GM06990 (cell line): Measurements from ENCODE around the gene ACOT12.

ENCODE experiments used
- DNase-seq: peaks from one replicate; pipeline ENCODE4 v3.0.0-alpha.2; 2011; ENCODE audit not compliant: insufficient read length; ENCODE audit errors: extremely low read depth
- H3K27me3 ChIP-seq: replicated peaks from 2 replicates; pipeline ENCODE4 v1.6.0; 2011; ENCODE audit warnings: low read length; ENCODE audit not compliant: control insufficient read depth, insufficient read depth
- H3K36me3 ChIP-seq: 2 replicates; pipeline ENCODE4 v1.5.1; 2011; ENCODE audit warnings: low read length; ENCODE audit not compliant: control insufficient read depth, insufficient read depth
- H3K4me3 ChIP-seq: replicated peaks from 2 replicates; pipeline ENCODE4 v1.5.1; 2011; ENCODE audit warnings: low read depth, mild to moderate bottlenecking, control low read depth, low read length
- TF ChIP-seq, protein P1 (sequence below): IDR thresholded peaks from 2 replicates; pipeline ENCODE4 v1.5.1; 2011; ENCODE audit warnings: low read length, control low read depth, mild to moderate bottlenecking, inconsistent platforms; ENCODE audit not compliant: insufficient read depth, poor library complexity, severe bottlenecking

ACOT12 gene

DNA sequence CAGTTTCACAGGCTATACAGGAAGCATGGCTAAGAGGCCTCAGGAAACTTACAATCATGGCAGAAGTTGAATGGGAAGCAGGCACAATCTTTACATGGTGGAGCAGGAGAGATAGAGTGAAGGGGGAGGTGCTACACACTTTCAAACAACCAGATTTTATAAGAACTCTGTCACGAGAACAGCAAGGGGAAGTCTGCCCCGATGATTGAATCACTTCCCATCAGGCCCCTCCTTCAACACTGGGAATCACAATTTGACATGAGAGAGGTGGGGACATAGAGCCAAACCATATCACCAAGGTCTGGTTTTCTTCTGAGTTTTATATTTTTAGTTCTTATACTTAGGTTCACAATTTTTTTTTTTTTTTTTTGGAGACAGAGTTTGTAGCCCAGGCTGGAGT is 76.4 kb downstream of the ACOT12 start:
- H3K36me3 ChIP-seq = no peaks in the 10 kb centered on the region
- no peak for DNase-seq
- H3K4me3 ChIP-seq = no peak overlapping the region
- no peaks in the 10 kb centered on the region for H3K27me3 ChIP-seq
- TF ChIP-seq, protein P1, sequence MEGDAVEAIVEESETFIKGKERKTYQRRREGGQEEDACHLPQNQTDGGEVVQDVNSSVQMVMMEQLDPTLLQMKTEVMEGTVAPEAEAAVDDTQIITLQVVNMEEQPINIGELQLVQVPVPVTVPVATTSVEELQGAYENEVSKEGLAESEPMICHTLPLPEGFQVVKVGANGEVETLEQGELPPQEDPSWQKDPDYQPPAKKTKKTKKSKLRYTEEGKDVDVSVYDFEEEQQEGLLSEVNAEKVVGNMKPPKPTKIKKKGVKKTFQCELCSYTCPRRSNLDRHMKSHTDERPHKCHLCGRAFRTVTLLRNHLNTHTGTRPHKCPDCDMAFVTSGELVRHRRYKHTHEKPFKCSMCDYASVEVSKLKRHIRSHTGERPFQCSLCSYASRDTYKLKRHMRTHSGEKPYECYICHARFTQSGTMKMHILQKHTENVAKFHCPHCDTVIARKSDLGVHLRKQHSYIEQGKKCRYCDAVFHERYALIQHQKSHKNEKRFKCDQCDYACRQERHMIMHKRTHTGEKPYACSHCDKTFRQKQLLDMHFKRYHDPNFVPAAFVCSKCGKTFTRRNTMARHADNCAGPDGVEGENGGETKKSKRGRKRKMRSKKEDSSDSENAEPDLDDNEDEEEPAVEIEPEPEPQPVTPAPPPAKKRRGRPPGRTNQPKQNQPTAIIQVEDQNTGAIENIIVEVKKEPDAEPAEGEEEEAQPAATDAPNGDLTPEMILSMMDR = no peak

DNA sequence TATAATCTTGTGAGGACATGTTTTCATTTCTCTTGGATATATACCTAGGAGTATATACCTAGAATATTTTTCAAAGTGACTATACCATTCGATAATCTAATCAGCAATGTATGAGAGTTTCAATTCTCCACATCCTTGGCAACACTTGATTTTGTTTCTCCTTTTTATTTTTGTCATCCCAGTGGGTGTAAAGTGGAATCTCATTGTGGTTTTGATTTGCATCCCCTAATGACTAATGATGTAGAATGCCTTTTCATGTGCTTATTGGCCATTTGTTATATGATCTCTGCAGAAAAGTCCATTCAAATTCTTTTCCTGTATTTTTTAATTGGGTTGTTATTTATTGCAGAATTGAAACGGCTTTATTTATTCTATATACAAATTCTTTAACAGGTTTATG is 77.4 kb downstream of the ACOT12 start:
- Histone ChIP-seq H3K27me3 (no peaks in the 10 kb centered on the region), H3K36me3 (no peaks in the 10 kb centered on the region), H3K4me3 (no peak overlapping the region)
- DNase-seq = no peak
- TF ChIP-seq, protein P1 = no peak

DNA sequence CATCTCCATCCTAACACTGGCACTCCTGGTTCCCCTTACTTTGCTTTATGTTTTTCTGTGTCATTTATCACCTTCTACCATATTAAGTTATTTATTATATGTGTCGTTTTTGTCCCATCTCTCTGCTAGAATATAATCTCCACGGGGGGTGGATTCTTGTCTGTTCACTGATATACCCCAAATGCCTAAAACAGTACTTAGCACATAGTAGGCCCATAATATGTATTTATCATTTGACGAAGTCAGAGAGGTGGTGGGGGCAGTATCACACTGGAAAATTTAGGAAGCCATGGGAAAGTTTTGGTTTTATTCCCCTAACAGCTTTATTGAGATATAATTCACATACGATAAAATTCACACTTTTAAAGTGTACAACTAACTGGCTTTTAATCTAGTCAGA is 78.1 kb downstream of the ACOT12 start:
- Histone ChIP-seq H3K27me3 (no peaks in the 10 kb centered on the region), H3K36me3 (no peaks in the 10 kb centered on the region), H3K4me3 (no peak overlapping the region)
- no peak for DNase-seq
- TF ChIP-seq, protein P1 = no peak

DNA sequence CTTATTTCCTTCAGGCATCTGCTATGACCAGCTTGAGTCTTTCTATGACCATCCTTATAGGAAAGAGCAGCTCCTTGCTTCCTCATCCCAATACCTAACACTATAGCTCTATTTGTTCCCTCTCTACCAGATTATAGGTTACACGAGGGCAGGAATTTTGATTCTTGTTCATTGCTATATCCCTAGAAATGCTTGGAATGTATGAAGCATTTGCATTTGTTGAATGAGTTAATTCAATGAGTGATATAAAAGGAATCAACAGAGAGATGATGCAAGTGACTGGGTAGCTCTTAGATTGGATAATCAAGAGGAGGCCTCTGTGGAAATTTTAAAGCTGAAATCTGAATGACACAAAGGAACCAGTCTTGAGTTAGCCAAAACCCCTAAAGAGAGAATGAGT is 78.6 kb downstream of the ACOT12 start:
- DNase-seq = no peak
- TF ChIP-seq, protein P1 = no peak
- Histone ChIP-seq H3K36me3 (no peaks in the 10 kb centered on the region), H3K27me3 (no peaks in the 10 kb centered on the region), H3K4me3 (no peak overlapping the region)

DNA sequence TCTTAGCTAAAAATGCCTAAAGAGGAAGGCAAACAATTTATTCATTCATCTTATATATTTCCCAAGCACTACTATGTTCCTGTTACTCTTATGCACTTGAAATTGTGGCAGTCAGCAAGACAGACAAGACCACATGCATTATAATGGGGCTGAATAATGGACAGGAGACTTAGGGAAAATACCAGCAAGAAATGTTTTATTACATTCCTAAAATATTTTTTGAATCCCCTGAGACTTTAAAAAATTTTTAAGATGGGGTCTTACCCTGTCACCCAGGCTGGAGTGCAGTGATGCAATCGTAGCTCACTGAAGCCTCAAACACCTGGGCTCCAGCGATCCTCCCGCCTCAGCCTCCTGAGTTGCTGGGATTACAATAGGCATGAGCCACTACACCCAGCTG is 79.4 kb downstream of the ACOT12 start:
- TF ChIP-seq, protein P1 = no peak
- Histone ChIP-seq H3K36me3 (no peaks in the 10 kb centered on the region), H3K4me3 (no peak overlapping the region), H3K27me3 (no peaks in the 10 kb centered on the region)
- no peak for DNase-seq

DNA sequence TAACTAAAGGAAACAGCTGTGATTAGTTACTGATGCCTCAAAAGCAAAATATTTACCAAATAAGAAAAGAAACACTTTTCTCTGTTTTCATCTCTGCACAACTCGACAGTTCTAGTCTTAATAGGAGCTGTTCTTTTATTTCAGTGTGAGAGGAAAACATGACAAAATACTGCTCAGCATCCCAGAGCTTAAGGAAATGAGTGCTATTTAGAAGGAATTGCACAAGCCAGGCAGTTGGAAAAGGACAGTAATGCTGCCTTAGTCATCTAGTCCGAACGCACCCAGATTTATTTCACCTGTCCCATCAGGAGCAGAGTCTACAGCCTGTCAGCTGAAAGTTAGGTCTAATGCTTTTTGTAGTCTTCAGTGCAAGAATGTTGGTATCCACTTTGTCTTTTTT is 80.2 kb downstream of the ACOT12 start:
- no peaks in the 10 kb centered on the region; the same call in 1 of the 2 replicates for H3K36me3 ChIP-seq
- TF ChIP-seq, protein P1 = no peak
- DNase-seq = no peak
- no peak overlapping the region for H3K4me3 ChIP-seq
- H3K27me3 ChIP-seq = no peaks in the 10 kb centered on the region
